HG03025 (cell line): ENCODE results near the gene CCDC107.

Source experiments
- ATAC-seq: cut with Tn5 transposase; IDR thresholded peaks from one replicate; pipeline ENCODE4 v1.9.1; 2021; ENCODE audit warnings: mild to moderate bottlenecking, moderate library complexity; ENCODE audit not compliant: unreplicated experiment, low FRiP score

The CCDC107 gene

DNA sequence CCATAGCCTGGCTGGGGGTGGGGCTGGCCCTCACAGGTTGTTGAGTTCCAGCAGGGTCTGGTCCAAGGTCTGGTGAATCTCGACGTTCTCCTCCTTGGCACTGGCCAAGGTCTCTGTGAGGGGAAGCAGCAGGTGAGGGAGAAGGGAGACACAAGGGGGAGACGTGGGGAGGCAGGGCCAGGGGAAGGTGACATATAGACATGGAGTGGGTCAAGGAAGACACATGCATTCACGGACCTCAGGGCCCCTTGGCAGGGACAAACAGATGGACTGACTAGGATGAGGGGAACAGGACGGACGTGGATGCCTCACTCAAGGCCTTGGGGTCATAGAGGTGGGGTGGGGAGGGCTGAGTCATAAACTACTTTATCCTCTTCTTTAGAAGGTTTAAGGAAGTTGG is 24.0 kb downstream of the CCDC107 start:
- no peak for ATAC-seq

DNA sequence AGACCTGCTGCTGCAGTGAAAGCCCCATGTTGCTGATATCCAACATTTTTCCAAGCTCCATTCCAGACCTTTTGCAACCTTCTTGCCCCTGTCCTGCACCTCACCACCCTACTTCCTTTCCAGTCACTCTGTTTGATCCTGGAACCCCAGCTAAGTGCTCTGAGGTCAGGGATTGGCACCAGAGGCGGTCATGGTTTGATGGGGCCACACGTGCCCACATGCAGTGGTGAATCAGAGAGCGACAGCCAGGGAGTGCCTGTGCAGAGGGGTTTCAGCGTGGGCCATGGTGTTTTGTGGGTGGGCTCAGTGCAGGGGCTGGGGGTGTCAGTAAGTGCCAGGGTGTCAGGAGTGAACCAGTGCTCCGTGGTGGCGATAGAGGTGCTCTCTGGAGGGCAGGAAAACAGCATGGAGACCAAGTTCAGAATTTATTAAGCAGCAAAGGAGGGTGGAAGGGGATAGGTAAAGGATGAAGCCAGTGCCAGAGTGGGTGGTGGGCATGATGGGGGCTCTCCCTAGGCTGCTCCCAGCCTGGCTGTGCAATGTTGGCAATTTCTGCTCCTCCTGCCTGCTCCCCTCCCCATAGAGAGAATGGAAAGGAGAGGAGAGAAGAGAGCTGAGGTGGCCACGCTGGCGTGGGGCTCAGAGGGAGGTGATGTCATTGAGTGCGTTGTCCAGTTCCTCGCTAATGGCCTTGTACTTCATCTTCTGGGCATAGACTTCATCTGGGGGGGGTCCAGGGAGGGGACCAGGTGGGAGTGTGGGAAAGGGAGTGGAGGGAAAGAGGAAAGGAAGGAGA is 24.6 kb downstream of the CCDC107 start:
- no peak for ATAC-seq

DNA sequence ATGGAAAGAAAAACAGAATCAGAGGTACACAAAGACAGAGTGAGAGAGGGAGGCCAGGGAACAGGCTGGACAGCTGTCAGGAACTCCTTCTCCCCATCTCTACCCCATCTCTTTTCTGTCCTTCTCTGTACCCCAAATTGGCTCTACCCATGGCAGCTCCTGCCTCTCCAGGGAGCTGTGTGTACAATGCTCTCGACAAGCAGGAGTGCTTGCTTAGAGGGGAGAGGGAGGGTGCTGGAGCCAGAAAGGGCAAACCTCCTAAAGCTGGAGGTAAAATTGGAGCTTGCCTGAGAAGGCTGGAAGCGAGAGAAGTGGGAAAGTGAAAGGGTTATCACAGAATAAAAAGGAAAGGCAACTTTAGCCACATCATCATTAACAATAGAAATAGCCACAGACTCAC is 25.2 kb downstream of the CCDC107 start:
- ATAC-seq: no peak

DNA sequence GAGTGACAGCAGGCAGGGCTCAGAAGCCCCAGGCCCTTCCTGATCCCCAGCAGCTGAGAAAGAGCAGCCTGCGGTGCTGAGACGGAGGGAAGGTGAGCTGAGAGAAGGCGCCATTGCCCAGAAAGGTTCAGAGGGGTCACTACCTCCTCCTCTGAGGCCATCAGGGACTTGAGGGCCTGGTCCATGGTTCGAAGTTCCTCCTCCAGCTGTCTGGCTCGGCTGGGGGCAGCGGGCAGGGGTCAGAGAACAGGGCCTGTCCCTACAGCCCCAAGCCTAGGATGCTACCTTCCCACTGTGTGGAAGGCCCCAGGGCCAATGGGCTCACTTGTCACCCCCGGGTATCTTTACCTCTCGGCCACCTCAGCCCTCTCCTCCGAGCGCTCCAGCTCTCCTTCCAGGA is 26.8 kb downstream of the CCDC107 start:
- ATAC-seq: no peak

DNA sequence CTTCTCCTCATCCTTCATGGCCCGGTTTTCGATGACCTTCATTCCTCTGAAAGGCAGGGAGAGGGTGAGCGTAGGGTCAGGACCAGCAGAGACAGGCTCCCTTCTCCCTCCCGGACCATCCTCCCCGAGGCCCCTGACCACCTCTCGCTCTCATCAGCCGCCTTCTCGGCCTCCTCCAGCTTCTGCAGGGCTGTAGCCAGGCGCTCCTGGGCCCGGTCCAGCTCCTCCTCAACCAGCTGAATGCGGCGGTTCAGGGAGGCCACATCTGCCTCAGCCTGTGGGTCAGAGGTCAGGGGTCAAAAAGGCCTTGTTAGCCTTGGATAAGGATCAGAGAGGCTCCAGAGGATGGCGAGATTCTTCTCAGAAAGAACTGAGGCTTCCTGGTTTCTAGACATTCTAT is 27.4 kb downstream of the CCDC107 start:
- no peak for ATAC-seq

DNA sequence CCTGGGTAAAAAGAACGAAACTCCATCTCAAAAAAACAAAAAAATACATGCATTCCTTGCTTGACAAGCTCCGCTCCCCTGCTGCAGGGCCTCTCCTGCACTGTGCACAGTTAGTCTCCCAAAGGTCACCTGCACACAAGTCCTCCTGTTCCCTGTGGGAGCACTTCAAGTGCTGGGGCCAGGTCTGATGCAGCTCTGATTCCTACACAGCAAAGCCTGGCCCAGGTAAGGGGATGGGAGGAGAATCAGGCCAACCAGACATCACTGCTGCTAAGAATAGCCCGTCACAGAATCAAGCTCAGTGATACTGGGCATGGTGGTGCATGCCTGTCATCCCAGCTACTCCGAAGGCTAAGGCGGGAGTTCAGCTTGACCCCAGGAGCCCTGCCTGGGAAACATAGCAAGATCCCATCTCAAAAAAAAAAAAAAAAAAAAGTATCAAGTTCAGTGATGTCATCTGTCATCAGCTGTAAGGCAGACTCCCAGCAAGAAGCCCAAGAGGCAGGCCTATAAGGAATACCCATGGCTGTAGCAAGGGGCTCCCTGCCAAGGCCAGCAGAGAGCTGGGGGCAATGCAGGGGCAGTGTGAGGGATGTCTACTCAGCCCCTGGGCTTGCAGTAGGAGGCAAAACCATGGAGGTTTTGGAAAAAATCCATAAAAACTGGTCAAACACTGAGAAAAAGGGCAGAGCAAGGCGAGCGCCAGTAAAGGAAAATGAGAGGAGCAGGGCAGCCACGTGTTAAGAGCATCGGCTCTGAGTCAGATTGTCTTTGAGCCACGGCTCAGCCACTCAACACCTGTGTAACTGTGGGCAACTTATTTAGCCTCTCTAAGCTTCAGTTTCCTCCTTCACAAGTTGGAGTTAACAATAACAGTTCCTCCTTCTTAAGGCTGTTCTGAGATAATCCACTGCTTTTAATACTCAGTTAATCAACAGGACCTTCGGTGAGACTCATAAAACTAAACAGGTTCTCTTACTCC is 28.4 kb downstream of the CCDC107 start:
- ATAC-seq: no peak

DNA sequence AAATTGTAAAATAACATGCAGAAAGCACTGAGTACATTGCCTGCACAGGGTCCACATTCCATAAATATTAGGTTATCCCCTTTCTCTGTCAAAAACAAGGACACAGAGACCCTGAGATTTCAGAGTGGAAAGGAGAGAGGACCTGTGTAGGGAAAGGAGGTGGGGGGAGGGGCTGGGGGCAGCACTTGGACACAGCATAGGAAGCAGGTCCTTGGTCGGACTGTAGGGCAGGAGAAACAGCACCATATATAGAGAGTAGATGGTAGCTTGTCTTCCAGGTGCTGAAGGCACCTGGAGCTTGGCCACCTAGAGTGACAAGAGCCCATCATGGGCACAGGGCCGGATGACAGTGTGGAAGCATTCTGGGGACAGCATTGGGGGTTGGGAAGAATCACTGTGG is 29.2 kb downstream of the CCDC107 start:
- ATAC-seq: no peak

DNA sequence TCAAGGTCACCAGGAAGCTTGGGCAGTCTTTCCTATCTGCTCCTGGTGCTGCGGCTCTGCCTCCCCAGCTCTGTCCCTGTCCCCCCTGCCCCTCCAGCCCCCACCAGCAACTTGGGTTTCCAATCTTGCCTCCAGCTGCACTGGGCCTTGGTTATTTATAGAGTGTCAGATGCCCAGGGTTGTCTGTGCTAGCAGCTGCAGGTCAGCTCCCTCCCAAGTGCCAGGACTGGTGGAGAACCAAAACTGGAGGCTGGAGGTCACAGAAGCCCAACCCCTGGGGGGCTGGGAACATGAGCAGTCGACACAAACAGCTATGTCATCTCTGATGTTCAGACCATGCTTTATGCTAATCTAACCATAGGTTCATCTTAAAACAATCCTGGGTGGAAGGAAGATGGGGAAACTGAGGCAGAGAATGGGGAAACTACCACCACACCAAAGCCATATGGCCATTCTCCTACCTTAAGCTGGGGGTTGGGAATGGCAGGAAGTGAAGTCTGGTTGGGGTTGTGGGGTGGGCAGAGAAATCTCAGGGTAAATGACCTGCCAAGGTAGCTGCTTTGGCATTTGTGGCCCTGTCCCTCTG is 30.0 kb downstream of the CCDC107 start:
- ATAC-seq: no peak

DNA sequence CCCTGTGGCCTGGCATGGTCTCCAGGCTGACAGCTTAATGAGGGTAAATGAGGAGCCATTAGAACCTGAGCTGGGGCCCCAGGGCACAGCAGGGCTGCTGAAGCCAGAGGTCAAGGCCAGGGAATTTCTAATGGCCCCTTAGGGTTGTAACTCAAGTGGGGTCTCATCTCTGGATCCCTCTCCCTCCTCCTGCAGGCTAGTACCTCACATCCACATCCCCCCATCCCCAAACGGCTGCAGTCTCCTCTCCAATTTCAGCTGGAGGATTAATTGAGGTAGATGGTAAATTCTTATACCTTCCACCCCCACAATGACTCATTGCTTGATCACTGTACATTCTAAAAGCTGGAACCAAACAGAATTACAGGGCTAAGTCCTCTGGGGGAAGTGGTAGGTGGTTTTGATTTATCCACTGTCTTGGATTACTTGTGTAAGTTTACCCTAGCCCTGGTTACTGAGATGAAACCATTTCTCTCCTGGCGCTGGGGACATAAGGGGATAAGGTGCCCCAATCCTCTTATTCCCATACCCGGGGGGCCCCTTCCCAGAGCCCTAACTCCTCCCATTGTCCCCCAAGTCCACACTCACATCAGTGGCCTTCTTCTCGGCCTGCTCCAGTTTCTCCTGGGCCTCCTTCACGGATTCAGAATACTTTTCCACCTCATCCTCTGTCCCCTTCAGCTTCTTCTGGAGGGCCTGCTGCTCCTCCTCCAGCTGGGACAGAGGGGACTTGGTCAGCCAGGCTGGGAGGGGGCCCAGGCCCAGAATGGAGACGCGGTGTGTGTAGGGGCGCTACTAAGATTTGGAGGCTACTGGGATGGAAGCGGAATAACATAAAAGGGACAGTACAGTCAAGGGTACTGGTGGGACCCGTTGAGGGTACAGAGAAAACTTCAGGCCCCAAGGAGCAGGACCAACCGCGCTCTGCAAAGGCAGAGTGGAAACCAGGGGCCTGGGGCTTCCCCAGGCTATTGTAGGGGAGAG is 30.8 kb downstream of the CCDC107 start:
- ATAC-seq: no peak

DNA sequence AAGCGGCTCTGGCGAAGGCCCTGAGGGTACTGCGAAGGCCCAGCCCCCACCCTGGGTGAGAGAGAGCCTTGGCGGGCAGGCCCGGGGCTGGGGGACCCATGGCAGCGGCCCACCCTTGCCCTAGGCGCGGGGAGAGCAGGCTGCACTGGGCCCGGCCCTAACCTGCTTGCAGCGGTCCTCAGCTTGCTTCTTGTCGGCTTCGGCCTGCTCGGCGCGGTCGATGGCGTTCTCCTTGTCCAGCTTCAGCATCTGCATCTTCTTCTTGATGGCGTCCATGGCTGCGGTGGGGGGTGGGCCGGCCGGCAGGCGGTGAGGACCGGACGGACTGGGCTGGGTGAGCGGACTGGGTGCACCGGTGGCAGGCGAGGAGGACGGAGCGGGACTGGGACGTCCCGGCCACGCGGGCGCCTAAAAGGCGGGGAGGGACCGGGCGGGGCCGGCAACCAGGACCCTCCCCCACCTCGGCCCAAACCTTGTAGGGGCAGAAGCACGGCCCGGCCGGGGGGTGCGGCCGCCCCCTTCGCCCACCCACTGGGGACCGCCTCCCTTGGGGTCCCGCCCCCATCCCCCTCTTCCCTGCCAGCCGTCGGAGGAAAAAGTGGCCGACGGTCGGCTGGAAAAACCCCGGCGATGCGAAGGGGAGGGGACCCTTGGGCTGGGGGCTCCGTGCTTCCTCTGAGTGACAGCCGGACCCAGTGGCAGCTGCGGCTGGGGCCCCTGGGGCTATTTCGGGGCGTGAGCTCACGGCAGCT is 31.6 kb downstream of the CCDC107 start, which contains the start of gene TPM2:
Gene TPM2, minus strand, starts transcription at position 384 of the 752 bp plus-strand sequence. Its CDS starts 108 bp downstream, at position 276.
- ATAC-seq: no peak

DNA sequence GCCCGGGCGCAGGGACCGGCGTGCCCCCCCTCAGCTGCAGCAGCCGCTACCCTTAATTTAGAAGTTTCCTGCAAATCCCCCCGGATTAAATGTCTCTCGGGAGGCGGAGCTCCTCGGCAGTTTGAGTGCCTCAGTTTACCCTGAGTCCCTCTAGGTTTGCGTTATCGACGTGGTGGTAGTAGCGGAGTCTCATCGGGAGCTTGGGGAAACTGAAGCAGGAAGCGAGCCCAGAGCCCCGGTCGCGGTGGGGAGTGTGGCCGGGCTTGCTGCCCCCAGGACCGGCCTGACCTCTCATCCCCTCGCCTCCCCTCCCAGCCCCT is 32.2 kb downstream of the CCDC107 start:
- no peak for ATAC-seq

DNA sequence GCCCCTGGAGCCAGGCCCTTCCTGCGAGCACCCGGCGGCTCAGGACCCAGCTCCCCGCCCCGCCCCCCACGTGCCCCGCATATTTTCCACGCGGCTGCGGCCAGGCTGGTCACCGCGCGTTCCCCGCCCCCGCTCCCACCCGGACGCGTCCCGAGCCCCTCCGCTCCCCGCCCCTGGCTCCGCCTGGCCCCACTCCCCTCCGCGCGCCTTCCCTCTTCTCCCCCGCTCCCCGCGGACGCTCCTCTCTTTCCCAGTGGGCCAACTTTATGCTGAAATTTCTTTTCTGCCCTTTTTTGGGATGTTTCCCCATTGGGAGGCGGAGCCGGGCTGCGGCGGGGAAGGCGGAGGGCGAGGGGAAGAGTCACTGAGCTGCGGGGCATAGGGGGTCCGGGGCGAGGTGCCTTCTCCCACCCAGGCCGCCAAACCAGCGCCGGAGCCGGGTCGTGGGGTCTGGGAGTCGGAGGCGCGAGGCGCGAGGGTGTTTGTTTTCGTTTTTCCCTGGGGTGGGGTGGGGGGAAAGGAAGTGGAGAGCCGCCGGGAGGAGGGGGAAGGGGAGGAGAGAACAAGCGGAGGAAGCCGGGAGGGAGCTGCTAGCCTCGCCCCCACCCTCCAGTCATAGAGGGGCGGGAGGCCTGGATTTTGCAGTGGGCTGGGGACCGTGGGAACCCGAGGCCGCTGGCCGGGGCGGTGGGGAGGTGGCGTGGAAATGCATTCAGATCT is 32.7 kb downstream of the CCDC107 start:
- ATAC-seq: no peak

DNA sequence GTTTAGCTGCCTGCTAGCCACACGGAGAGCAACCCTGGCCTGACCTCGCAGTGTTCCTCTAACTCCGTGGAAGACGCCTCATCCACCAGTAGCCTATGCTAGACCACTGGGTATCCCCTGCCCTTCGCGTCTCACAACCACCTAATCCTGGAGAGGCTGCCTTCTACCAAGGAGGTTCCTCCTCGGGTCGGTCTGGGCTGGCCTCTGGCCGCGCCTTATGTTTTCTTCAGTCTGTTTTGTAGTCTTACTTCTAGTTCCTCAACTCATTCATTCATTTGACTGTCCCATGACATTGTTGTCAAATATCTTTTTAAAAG is 33.2 kb downstream of the CCDC107 start:
- ATAC-seq: no peak

DNA sequence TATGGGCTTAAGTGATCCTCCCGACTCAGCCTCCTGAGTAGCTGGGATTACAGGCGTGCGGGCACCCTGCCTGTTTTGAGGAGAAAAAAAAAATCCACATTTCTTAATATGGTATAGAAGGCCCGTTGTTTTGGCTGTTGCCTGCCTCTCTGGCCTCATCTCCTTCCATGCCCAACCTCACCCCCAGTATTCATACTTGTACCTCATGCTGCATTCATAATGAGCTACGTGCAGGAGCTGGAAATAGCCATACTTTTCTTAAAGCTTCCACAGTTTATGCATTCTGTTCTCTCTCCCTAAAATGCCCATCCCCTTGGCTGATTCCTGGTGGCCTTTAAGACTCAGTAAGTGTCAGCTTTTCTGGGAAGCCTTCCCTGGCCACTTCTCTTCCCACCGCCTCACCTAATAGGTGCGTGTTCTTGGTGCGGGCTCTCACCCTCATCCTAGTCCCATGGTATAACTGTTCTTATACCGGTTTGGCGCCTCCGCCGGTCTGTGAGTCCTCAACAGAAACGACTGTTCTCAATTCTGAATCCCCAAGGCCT is 33.7 kb downstream of the CCDC107 start:
- no peak for ATAC-seq

DNA sequence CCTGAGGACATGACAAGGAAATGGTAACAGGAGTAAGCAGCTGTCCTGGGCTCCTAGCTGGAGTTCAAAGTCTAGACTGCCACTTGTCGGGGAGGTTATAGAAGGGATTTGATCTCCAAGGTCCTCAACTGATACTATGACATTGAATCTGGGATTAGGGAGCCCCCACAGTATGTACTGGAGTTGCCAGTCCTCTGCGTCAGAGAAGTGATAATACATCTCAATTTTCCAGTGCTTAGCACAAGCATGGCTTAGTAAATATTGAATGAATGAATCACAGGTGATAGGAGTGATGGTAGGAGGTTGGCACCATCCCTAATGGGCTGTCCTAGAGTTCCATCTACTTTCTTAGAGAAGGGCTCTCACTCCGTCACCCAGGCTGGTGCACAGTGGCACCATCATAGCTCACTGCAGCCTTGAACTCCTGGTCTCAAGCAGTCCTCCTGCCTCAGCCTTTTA is 37.9 kb downstream of the CCDC107 start:
- ATAC-seq: no peak

DNA sequence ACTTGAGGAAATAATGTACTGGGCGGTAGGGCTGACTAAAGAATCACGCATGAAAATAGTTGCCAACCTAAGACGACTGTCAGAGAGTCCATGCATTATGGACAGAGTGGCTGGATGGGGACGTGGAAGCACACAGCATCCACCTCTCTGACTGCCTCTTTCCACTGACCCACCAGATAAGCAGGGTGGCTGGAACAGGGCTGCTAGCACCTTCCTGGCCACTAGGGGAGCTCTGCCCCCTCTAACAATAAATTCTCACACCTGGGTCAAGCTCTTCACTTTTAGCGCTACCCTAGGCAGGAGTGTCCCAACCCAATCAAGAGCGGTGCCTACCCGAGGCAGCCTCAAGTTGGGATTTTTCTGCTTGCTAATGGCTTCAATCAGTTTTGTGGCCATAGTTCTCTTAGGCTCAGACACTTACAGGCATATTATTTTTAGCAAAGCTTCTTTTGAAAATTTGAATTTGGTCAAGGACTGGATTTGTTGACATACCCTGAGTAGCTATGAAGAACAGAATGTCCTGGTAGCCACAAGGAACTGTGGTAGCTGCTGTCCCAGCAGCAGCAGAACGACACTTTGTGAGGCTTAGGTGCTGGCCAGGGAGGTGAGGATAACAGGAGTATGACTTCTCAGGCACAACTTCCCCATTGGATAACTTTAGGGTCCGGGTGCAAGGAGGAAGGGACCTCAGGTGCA is 38.6 kb downstream of the CCDC107 start:
- no peak for ATAC-seq

DNA sequence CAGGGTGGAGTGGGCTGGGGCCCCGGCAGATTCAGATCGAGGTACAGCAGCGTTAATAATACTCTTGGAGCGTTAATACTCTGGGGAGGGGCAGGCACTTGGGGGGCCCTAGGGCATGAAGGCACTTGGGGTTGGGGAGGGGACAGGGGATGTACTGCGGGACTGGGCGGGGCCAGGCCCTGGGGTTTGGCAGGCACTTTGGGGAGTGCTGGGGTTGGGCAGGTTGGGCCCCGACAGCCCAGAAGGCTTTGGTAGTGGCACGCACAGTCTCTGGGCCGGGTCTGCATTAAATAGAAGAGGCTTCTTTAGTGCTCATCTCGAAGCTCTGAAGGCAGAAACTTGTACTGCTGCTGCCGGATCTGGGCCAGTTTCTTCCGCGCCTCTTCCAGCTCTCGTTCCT is 39.4 kb downstream of the CCDC107 start:
- no peak for ATAC-seq

DNA sequence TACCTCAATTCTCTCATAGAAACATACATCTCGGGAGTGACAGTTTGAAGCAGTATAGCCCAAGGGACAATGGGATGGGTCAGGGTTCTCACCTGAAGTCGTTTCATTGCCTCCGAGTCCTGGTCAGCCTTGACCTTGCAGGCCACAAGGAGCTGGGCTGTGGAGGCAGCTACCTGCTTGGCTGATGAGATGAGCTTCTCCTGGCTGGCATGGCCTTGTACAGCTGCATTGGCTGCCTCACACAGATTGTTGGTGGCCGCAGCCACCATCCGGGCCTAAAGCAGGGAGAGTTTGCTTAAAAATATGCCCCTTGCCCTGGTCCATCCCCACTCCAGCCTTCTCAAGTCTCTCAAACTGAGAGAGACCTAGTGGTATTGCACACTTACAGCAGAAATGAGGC is 40.1 kb downstream of the CCDC107 start:
- no peak for ATAC-seq
